NCI-H526 treated with DMSO at 0.1 percent for 48 hours (cell line): ENCODE results near the gene MON2.
"Not testable (repeated sequence)": the region's sequence is repeated elsewhere in the genome, so short reads cannot be mapped to it uniquely, and the experiment has no call there.

ENCODE experiments used
- DNase-seq: peaks from one replicate; lab custom pipeline; 2025; lab: John Stamatoyannopoulos, UW

MON2 gene

GRCh38 chr12:62559366-62559765, 92.7 kb downstream of the MON2 start:
- DNase-seq: not testable (repeated sequence)

- DNase-seq: no peak
Measured at GRCh38 chr12:62562846-62563245, 96.2 kb downstream of the MON2 start.

- DNase-seq: no peak
Measured at GRCh38 chr12:62575036-62575435, 108.4 kb downstream of the MON2 start.

GRCh38 chr12:62576503-62576902, 109.9 kb downstream of the MON2 start:
- no peak for DNase-seq

GRCh38 chr12:62578726-62579125, 112.1 kb downstream of the MON2 start:
- no peak for DNase-seq

- peak; percentile 16 for DNase-seq
Measured at GRCh38 chr12:62581288-62582064, 114.8 kb downstream of the MON2 start.

GRCh38 chr12:62582065-62582366, 115.4 kb downstream of the MON2 start:
- no peak for DNase-seq

- no peak for DNase-seq
Measured at GRCh38 chr12:62584619-62585018, 118.0 kb downstream of the MON2 start.

GRCh38 chr12:62586850-62587249, 120.2 kb downstream of the MON2 start:
- DNase-seq: no peak

GRCh38 chr12:62588916-62589315, 122.3 kb downstream of the MON2 start:
- DNase-seq: no peak

- no peak for DNase-seq
Measured at GRCh38 chr12:62597253-62597652, 130.6 kb downstream of the MON2 start.

- no peak for DNase-seq
Measured at GRCh38 chr12:62598846-62599245, 132.2 kb downstream of the MON2 start.

GRCh38 chr12:62599854-62600437, 133.3 kb downstream of the MON2 start:
- no peak for DNase-seq

- DNase-seq: no peak
Measured at GRCh38 chr12:62601765-62602164, 135.1 kb downstream of the MON2 start.

GRCh38 chr12:62602255-62603060, 135.8 kb downstream of the MON2 start:
- peak; percentile 85 for DNase-seq

- peak; percentile 81 for DNase-seq
Measured at GRCh38 chr12:62603061-62603810, 136.6 kb downstream of the MON2 start.

- DNase-seq: no peak
Measured at GRCh38 chr12:62603811-62604098, 137.1 kb downstream of the MON2 start.

- DNase-seq: no peak
Measured at GRCh38 chr12:62604373-62604772, 137.7 kb downstream of the MON2 start.

GRCh38 chr12:62604871-62605270, 138.2 kb downstream of the MON2 start:
- no peak for DNase-seq

GRCh38 chr12:62605981-62606380, 139.4 kb downstream of the MON2 start:
- DNase-seq: no peak

- no peak for DNase-seq
Measured at GRCh38 chr12:62606654-62607053, 140.0 kb downstream of the MON2 start.

GRCh38 chr12:62613081-62613480, 146.5 kb downstream of the MON2 start:
- no peak for DNase-seq

- DNase-seq: no peak
Measured at GRCh38 chr12:62618319-62618718, 151.7 kb downstream of the MON2 start.
